Measurements from ENCODE around the gene NDUFA11.

NDUFA11 gene

GRCh38 chr19:5932146-5932545 lies 28.6 kb upstream of the NDUFA11 start:
- DNase-seq, result no peak

DNA sequence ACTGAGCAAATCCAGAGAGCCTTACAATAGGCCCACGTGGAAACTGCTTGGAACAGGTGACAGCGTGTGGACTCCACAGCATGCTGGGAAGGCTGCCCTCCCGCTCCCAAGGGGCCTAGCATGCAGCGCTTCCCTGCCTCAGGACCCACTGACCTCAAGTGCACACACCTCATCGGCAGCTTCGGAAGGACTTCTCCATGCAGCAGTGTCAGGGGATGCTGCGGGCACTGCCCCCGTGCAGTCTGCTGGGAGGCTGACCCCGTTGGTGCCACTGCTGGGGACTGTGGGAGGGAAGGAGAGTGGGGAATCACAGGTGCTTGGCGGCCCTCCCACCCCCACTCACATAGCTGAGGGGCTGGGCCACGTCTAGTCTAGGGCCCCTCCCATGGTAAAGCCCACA lies 27.7 kb upstream of the NDUFA11 start:
- no peak for DNase-seq

DNA sequence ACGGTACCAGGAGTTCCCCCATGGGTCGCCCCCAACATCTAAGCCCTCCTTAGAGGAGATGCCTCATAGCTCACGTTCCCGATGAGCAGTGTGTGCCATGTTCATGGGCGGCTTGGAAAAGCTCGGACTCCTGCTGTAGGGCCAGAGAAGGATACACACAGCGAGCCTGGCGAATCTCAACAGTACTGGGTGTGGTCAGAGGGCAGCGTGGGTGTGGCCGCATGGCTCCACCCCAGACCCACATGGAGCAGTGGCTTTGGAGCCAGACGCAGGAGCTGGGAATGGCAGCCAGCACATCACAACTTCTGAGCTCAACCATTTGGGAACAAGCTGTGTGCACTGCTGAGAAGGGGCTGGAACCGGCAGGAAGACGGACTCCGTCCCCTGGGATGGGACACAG lies 26.0 kb upstream of the NDUFA11 start:
- DNase-seq, result no peak

- DNase-seq, result no peak
Observed at GRCh38 chr19:5929179-5929578, 25.6 kb upstream of the NDUFA11 start.

DNA sequence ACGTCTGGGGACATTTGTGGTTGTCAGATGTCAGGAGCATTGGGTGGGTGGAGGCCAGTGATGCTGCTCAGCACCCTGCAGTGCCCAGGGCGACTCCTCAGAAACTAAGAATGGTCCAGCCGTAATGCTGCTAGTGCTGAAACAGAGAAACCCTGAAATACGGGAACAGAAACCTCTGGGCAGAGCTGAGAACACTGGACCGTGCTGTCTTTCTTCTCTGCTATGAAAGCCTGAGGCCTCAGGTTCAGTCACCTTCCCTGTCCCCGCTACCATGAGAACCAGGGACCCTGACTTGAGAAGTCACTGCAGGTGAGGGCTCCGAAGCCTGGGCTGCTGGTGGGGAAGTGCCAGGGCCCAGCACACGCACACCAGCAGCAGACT lies 23.8 kb upstream of the NDUFA11 start:
- DNase-seq, result no peak

- no peak for DNase-seq
Observed at GRCh38 chr19:5926641-5927440, 23.3 kb upstream of the NDUFA11 start.

- DNase-seq, result no peak
Observed at GRCh38 chr19:5925830-5926427, 22.3 kb upstream of the NDUFA11 start.

- no peak for DNase-seq
Observed at GRCh38 chr19:5923356-5923755, 19.8 kb upstream of the NDUFA11 start.

DNA sequence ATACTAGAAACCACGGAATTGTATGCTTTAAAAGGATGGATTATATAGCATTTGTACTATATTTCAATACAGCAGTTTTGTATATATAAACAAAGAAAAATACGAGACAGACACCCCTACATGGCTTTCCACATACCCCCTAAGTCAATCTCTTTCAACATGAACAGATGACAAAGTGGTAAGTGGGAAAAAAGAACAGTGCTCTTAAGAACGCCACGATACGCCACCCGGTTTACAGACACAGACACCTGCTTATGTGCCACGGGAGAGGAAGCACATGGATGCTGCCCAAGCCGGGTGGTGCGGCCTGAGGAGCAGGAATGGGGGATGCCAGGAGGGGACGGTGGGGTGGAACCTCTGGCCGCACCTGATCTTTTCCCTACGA lies 18.6 kb upstream of the NDUFA11 start:
- no peak for DNase-seq

- DNase-seq, result no peak
Observed at GRCh38 chr19:5921516-5922160, 18.0 kb upstream of the NDUFA11 start.

GRCh38 chr19:5918463-5919079 lies 15.0 kb upstream of the NDUFA11 start:
- DNase-seq, result no peak

DNA sequence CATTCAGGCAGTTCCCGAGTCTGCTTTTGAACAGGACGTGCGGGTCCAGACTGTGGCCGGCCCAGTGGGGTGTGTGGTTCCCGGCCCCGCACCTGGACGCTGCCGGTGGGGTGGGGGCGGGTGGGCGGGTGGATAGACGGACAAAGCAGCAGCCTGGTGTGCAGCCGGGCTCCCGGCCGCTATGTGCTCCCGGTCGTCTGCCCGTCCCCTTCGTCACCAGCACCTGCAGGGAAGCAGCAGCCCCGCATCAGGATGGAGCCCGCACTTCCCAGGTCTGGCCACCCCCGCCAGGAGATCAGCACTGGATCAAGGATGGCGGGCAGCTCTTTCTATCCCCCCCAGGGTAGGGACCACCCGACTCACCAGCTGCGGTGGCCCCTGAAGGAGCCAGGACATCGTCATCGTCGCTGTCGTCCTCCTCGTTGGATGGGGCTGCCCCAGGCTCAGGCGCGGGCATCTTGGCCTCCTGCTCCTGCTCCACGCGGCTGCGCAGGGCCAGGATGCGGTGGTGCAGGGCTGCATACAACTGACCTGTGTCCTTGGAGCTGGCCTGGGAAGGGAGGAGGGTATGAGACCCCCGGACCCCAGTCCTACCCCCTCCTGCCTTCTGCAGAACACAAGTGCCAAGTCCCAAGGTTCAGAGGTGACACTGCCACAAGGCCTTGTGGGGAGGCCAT lies 14.0 kb upstream of the NDUFA11 start:
- DNase-seq, result no peak

GRCh38 chr19:5916181-5916708 lies 12.7 kb upstream of the NDUFA11 start:
- no peak for DNase-seq

GRCh38 chr19:5915782-5916165 lies 12.2 kb upstream of the NDUFA11 start:
- no peak for DNase-seq

- DNase-seq, result no peak
Observed at GRCh38 chr19:5914946-5915781, 11.6 kb upstream of the NDUFA11 start.

- DNase-seq, result no peak
Observed at GRCh38 chr19:5914358-5914774, 10.8 kb upstream of the NDUFA11 start.

DNA sequence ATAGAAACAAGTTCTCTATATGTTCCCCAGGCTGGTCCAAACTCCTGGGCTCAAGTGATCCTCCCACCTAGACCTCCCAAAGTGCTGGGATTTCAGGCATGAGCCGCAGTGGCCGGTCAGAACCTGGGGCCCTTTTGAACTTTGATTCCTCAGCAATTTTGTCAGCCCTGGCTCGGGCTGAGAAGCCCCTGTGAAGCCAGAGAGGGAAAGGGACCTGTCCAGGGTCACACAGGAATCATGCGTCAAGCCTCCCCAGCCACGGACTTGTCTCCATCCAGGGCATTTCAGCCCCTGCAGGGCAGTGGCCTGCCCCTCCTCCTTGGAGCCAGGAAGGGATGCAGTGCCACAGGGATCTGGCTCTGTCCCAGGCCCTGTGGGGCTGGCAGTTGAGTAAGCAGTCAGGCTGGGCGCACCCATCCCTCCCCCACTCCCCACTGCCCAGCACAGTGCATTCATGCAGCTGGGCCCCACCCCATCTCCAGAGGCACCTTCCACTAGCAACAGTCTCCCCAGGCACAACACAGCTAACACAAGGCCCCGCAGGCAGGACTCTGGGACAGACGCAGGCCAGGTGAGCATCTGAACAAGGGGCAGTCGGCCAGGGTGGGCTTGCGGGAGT lies 10.3 kb upstream of the NDUFA11 start, which contains the start of gene CAPS:
CAPS (plus strand) TSS at position 516 of the 619 bp plus-strand sequence. CDS start 153 bp downstream, outside the sequence.
- no peak for DNase-seq

DNA sequence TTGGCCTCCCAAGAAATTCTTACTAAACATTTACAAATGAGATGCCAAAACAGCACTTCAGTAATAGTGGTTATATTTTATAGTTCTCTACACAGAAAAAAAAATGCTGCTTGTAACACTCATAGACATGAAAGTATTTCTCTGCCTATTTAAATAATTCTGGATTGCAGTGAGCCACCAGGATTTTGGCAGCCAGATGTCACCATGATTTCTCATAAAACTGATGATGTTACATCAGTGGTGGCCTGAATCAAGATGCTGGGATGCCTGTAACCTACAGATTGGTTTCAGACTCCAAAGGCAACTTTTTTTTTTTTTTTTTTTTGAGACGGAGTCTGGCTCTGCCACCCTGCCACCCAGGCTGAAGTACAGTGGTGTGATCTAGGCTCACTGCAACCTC lies 7.8 kb upstream of the NDUFA11 start:
- no peak for DNase-seq

DNA sequence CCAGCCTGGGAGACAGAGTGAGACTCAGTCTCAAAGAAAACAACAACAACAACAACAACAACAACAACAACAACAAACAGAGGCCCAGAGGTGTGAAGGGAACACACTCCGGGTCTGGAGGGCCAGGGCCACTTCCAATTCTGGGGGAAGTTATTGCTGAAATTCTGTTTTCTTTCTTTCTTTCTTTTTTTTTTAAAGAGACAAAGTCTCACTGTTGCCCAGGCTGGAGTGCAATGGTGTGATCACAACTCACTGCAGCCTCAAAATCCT lies 7.0 kb upstream of the NDUFA11 start:
- DNase-seq, result no peak

DNA sequence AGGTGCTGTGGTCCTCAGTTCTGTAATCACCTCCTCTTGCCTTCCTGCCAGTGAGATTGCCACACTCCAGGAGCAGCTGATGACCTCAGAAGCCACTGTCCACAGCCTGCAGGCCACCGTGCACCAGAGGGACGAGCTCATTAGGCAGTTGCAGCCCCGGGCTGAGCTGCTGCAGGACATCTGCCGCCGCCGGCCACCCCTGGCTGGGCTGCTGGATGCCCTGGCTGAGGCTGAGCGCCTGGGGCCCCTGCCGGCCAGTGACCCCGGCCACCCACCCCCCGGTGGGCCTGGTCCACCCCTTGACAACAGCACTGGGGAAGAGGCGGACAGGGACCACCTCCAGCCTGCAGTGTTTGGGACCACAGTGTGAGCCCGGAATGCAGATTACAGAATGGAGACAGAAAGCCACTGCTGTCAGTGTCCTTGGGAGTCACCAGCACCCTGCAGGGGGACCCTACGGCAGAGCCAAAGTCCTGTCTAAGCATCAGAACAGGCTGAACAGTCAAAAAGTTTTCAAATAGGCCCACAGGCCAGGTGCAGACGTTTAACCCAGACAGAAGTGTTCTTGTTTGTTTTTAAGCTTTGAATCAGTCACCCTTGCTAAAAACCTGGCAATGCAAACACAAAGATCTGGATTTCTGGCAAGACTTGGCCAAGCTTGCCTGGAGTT lies 5.3 kb upstream of the NDUFA11 start:
- no peak for DNase-seq

DNA sequence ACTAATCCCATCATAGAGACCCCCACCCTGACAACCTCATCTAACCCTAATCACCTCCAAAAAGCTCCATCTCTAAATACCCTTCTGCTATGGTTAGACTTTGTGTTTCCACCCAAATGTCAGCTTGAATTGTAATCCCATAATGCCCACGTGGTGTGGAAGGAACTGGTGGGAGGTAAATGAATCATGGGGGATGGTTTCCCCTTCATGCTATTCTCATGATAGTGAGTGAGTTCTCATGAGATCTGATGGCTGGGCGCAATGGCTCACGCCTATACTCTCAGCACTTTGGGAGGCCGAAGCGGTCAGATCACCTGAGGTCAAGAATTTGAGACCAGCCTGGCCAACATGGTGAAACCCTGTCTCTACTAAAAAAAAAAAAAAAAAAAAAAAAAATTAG lies 3.7 kb upstream of the NDUFA11 start:
- DNase-seq, result no peak
